Stimulated activated naive CD8-positive, alpha-beta T cell treated with anti-CD3 and anti-CD28 coated beads, Interleukin-15, Interleukin-2, amounts not matched to agents 100 U/mL and 50 U/mL, for 24 hours (primary cell): ENCODE measurements around the gene PPP1R13B.

Experiments used
- ATAC-seq: fragments of 150-1000 bp; cut with Tn5 transposase; one replicate; pipeline ENCODE4 v1.10.0; 2021
- DNase-seq: peaks from one replicate; pipeline ENCODE4 v3.0.0; 2021

The PPP1R13B gene

DNA sequence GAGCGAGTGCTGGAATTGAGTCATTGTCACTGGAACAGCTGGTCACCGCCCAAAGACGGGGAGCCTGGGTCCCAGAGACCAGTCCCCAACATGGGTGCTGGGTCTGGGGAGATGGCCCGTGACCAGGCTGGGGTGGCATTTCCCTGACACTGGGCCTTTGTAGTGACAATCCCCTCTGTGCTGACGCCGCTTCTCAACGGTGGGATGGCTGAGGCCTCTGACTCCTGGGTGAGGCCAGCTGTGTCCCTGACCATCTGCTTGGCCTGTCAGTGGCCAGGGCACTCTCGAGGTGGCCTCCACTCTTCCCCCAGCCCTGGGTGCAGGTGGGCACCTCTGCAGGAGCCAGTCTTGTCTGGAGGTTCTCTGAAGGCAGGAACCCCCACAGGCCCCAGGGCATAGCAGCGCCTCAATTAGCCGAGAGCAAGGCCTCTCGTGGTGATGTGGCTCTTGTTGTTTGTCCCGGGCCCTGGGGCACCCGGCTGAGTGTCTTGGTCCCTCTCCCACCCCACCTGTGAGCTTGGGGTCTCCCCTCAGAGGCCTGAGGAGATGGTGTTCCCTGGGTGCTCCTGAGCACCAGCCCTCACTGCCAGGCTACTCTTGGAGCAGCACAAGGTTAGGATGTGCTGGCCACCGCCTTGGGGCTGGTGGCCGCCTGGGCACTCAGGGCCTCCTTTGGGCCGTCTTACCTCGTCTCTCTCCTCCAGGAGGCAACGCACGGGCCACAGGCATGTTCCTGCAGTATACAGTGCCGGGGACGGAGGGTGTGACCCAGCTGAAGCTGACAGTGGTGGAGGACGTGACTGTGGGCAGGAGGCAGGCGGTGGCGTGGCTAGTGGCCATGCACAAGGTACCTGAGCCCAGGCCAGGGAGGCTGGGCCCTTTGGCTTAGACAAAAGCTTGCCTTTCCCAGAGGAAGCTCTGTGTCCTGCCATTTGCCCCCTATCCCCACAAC lies 115.2 kb downstream of the PPP1R13B start:
- ATAC-seq, result no peak
- DNase-seq, result no peak

DNA sequence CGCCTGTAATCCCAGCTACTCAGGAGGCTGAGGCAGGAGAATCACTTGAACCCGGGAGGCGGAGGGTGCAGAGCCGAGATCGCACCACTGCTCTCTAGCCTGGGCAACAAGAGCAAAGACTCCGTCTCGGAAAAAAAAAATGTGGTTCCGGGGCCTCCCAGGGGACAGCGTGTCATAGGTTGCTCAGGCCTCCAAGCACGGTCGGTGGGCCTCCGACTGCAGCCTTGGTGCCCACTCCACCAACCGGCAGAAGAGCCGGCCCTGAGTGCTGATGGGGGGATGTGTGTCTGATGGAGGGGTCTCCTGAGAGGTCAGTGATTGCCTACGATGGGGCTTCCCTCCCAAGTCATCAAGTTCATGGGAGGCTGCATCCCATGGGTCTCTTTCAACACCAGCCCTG lies 115.9 kb downstream of the PPP1R13B start:
- DNase-seq (no peak), ATAC-seq (no peak)

DNA sequence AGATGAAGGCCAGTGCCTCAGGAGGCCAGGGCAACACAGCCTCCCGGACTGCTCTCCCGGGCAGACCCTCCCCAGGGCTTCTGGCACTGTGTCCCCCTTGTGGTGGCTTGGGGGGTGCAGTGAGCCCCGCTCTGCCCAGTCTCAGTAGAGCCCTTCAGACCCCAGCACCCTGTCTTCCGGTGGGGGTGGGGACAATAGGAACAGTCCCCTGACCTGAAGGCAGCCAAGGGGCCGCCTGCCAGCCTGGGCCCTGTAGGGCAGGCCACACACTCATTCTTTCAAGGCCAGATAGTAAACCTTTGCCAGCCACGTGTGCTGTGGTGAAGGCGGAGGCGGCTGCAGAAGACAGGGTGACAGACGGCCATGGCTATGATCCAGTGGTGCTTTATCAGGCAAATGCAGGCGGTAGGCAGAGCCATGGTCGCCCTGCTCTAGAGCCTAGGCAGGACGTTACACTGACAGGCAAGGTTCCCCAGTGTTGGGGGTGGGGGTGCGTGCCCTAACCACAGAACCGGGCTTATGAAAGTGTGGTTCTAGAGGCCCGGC lies 116.8 kb downstream of the PPP1R13B start:
- ATAC-seq (no peak), DNase-seq (no peak)

DNA sequence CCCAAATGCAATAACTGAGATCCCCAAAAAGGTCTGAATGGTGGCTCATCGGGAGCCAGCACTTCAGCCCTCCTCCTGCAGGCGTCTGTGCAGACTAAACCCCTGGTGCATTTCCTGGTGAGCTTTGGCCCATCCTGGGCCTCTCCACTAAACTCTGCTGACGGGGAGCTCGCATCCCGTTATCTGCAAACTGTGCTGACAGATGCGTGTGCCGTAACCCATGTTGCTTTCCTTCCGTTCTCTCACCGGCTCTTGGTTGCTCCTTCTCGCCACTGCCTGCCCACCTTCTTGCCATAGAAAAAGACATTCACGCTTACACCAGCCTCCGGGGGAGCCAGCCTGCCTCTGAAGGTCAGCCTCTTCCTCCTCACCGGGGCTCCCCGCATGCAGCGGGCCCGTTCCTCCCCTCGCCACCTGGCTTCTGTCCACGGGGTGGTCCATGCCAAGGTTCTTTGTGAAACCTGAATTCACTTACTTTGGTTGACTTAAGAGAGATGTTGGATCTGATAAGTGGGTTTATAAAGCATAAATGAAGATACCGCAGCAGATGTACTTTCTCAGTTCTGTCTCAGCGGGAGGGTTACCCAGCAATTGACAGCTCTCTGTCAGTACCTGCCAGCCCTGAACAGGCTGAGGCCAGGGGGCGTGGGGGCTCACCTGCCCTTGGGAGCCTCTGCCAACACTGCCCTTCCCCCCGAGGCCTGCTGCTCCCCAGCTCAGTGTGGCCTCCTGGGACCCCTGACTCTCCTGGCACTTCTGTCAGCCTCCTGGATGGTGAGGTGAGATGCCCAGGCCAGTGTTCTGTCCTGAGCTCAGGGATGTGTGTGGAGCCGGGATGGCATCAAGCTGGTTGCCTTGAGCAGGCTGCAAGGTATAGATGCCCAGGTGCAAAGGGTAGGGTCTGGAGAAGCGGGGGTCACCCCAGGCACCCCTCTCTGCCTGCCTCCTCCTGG lies 117.6 kb downstream of the PPP1R13B start:
- no peak for ATAC-seq
- DNase-seq, result no peak

DNA sequence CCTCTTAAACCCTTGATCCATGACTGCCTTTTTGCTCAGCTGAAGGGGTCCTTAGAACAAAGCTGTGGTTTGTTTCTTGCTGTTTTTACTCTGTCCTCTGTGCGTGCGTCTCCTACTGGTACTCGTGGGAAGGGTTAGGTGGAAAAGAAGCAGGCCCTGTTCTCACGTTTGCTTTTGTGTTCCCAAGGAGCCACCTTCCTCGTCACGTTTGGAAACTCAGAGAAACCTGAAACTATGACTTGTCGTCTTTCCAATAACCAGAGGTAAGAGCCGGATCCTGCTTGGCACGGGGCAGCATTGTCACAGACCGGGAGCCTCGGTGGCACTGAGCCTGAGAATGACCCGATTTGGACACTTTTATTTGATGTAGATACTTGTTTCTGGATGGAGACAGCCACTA lies 118.7 kb downstream of the PPP1R13B start:
- no peak for ATAC-seq
- no peak for DNase-seq

DNA sequence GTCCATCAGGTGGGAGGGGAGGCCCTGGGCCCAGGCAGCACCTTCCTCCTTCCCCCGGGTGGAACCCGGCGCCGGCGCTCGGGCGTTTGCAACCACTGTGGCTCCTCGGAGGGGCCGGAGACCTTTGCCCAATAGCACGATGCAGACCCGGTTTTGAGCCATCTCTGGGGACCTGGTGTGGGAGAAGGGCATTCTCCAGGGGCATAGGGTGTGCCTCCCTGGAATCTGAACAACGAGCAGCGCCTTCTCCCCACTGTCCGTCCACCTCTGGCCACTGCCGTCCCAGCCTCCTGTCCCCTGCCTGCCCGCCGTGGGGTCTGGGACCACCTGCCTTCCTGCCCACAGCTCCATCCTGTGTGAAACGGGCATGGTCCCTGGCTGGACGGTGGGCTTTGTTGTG lies 119.2 kb downstream of the PPP1R13B start:
- DNase-seq (no peak), ATAC-seq (no peak)

DNA sequence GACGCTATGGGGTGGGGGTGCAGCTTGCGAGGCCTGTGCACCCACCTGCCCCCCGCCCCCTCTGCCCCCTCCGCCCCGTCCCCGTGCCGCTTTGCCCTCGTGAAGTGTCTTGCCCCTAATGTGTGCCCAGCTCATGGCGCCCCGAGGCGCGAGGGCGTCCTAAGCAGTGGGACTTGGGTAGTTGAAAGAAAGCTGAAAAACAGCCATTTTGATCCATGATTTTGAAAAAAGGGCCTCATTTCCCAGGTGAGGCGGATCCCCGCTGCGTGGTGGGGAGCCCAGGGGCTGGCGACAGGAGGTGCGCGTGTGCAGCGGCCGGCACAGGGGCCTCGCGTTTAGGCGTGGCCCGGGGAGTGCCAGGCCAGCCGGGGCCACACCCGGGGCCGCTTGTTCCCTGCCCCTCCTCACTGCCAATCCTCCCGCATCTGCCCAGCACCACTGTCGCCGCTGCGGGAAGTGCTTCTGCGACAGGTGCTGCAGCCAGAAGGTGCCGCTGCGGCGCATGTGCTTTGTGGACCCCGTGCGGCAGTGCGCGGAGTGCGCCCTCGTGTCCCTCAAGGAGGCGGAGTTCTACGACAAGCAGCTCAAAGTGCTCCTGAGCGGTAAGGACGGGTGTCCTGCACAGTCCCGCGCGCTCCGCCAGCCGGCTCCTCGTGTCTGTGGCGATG lies 119.9 kb downstream of the PPP1R13B start:
- DNase-seq (no peak), ATAC-seq (no peak)

DNA sequence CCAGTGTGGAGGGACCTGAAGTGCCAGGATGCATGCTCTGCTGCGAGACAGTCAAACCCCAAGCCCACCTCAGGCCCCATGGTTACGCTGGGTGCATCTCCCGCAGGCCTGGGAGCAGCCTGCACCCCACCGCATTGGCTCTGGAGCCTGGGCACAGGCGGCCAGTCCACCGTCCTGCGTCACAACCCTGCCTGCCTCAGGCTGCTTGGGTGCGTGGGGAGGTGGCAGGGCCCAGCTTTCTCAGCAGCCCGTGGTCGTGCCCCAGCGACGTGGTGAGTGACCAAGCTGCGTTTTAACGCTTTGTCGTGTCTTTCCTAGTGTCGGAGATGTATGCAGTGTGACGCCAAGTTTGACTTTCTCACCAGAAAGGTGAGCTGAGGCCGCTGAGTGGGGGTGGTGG lies 120.9 kb downstream of the PPP1R13B start:
- DNase-seq (no peak), ATAC-seq (no peak)

DNA sequence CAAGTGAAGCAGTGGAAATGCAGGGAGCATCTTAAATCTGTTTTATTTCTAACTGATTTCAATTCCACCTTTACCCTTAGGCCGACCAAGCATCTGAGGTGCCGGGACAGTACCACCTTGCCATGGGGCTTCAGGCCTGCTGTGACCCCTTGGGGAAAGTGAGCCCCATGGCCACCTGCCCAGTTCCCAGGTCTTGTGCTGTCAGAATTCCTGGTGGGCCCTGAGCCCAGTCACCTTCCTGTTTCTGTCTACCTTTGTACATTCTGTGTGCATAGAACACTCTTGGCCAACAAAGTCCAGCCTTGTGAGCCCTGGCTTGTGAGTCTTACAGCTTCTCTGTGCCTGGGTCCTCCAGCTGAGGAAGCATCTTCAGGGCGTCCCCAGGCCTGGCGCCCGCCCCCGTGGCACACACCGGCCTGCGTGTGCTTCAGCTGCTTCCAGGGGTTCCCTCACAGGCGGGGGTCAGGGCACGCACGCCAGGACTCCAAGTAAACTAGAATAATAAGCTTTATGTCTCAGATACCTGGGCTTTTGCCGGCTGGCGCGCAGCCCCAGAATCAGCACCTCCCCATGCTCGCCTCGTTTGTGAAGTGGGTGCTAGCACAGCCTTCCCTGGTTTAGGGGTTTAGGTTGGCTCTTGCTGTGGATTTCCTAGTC lies 121.5 kb downstream of the PPP1R13B start:
- ATAC-seq, result no peak
- DNase-seq, result no peak

DNA sequence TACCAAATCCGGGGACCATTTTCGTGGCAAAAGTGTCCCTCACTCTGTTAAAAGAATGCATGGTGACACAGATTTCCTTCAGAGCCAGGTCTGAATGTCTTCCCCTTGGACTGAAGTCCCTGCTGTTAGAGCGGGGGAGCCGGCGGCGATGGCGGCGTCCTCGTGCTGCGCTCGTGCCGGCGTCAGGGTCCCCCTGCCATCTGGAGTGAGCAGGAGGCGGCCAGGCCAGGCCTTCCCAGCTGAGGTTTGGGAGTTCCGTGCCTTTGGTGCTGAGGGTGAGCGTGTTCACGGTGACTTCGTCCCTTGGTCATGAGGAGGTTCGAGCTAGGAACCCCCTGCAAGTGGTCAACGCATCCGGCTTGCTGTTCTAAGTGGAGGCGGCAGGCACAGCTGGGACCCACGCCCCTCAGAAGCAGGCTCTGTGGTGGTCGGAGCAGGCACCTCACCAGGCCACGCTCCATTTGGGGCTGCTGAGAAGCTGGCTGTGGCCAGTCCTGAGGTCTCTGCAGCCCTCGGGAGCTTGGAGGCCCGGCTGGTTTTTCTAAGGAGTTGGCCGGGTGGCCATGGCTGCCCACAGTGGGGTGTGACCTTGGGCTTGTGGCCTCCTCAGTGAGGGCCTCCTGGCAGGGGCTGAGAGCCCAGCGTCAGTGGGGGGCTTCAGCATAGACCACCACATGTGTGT lies 122.2 kb downstream of the PPP1R13B start:
- DNase-seq, result no peak
- ATAC-seq, result no peak

DNA sequence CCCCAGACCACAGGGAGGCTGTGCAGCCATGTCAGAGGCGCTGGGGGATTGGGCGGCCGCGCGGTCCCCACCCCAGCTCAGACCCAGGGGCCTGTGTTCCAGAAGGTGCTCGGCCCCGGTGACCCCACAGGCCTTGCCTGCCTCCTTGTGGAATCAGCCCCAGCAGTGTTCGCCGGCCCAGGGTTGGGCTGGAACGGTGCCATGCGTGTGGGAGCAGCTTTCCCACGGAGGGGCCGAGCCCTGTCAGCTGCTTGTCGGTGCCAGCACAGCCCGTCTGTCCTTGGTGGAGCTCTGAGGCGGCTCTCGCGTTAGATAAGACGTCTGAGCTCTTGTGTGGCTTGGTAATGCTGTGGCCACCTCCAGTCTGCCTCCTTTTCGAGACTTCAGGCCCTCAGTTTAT lies 123.3 kb downstream of the PPP1R13B start:
- DNase-seq (no peak), ATAC-seq (no peak)

DNA sequence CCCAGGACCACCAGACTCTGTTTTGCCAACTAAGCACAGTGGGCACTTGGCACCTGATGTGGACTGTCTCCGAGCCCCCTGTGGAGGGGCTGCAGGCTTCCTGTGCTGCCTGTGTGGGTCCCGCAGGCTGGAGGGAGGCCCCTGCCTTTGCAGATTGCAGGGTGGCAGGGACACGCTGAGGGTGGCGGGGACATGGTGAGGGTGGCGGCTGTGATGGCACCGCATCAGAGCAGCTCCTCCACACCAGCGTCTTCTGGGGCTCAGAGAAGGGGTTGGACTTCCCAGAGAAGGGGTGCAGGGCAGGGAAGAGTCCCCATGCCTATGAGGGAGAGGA lies 123.7 kb downstream of the PPP1R13B start:
- ATAC-seq (no peak), DNase-seq (no peak)

DNA sequence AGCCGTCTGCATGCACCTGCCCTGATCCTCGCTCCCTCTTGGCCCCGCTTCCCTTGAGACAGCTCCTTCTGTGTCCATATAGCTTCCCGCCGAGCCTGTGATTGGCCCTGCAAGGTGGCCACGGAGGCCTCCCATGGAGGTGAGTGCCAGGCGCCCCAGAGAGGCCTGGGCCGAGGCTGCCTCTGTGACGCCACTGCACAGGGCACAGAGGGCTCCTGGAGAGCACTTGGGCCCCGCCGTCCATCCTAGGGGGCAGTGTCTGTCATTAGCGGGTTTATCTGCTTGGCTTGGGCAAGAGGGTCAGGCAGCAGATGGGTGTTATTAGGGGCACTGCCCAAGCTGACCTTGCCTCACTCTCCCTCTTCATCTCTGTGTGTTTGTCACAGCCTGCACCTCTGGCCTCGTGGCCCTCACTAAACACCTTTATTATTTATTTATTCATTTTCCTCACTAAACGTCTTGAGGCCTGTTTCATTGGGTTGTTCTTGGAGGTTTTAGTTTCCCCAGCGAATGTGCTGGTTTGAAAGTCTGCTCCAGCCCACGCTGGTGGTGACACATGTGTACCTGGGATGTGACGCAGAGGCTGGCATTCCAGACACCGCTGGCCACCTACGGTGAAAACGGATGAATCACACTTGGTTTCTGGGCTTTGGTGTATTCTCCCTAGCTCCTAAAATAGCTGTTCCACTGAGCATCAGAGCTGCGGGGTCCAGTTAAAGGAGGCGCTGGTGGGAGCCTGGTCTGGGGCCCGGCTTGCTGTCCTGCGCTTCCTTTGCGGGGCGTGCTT lies 125.8 kb downstream of the PPP1R13B start:
- DNase-seq (peak; percentile 25), ATAC-seq (peak; percentile 40)

DNA sequence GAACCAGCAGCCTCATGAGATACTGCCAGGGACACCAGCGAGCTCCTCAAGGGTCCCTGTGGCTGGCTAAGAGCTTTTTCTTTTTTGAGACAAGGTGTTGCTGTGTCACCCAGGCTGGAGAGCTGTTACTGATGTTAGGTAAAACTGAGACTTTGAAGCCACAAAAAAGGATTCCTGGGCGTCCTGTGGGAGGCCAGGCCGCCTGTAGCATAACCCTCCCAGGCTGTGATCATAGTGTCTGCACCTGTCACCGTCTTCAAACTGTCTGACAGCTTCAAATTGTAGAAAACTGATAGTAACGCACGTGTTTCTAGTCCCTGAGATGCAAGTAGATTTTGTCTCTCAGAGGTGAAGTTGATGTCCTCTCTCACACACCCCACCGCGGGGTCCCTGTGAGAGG lies 127.6 kb downstream of the PPP1R13B start:
- ATAC-seq (no peak), DNase-seq (no peak)

DNA sequence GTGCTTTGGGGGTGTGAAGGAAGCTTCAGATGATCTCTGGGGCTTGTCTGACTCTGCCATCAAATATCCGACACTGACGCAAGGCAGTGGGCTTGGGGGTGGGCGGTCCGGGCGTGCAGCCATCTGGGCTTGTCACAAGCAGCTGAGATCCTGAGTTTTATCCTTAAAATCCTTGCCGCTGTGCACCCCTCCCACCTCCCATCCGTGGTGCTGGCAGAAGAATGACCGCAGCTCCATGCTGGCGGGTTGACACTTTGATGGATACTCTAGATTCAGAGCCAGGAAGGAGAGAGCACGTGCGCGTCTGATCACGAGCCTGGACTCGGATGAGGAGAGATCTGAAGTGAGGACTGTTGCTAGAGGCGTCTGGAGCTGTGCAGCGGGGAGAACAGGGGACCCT lies 128.8 kb downstream of the PPP1R13B start:
- no peak for ATAC-seq
- no peak for DNase-seq

DNA sequence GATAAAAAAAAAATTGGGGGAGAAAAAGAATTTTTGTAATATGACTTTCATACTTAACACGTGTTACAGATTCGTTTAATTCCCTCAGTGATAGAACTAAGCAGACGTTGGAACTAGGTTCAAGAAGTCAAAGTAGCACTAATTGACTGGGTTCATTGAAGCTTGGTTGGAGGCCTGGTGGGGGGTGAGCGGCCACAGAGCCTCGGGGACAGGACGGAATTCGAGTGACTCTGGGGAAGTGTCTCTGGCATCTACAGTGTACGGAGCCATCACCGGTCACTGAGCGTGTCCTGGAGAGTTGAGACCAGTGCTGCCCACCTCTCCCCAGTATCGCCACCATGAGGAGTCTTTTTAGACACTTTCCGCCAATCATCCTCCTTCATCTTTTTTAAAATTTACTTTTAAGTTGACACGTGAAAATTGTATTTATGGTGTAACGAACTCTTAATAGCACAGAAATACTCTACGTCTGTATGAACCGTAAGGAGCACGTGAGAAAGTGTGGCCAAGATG lies 130.4 kb downstream of the PPP1R13B start:
- ATAC-seq (no peak), DNase-seq (no peak)

DNA sequence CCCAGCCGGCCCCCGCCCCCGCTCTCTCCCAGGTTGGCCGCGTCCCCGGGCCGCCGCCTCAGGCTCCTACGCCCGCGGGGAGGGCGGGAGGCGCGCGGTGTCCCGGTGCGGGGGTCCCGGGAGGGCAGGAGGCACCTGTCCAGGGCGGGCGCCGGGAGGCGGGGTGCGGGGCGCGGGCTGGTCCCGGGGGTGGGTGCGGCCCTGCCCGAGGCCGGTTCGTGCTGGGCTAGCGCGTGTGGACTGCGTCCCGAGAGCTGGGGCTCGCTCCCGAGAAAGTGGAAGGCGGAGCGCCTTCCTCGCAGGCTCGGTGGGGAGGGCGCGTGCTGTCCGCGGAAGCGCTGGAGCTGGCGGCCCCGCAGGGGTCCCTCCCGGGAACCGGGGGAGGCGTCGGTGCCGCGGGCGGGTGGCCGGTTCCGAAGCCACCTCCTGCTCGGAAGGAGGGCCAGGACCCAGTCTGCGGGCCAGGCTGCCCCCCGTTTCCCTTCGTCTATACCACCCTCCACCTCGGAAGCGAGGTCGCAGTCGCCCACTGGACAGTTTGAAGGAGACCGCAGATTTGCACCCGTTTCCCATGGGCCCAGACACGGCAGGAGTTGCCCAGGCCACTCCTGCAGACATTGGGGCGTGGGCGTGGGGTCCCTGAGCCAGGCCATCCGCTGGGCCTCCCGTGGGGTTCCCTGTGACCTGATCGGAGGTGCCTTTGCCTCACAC lies 131.1 kb downstream of the PPP1R13B start:
- peak; percentile 24 for DNase-seq
- no peak for ATAC-seq

DNA sequence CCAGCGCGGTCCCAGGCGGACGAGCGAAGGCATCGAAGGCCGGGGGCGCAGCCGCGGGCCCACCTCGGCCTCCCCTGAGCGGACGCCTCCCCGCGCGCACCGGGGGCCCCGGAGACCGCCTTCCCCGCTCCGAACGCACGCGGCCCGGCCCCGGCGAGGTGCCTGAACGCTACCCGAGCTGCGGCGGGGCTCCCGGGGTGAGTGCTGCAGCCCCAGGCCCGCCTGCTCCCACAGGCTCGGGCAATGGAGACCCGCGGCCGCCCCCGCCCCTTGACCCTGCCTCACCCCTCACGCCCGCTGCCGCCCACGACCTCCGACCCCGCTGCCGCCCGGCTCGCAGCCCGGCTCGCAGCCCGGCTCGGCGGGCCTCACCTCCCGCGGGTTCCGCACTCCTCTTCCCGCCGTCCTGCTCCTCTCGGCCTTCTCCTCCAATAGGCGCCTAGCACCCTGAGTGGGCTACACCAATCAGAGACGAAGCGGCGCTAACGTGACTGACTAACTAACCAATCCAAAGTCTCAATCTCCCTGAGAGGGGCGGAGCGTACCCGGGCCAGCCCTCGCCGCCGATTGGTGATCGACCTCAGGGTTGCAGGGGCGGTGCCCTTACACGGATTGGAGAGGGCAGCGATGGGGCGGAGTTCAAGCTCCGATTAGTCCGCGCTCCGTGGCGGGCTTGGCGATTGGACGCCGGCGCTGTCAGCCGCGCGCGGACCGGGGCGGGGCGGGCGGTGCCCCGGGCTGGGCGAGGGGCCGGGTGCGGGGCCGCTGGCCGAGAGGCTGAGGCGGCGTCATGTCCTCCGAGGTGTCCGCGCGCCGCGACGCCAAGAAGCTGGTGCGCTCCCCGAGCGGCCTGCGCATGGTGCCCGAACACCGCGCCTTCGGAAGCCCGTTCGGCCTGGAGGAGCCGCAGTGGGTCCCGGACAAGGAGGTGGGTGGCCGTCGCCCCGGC lies 132.0 kb downstream of the PPP1R13B start, which contains the start of the genes XRCC3 and ZFYVE21:
Gene XRCC3 (minus strand): TSS at position 400 of the 949 bp plus-strand sequence. CDS start 4,364 bp downstream, outside the sequence.
Gene ZFYVE21 (plus strand): TSS at position 759 of the 949 bp plus-strand sequence. CDS start 32 bp downstream, at position 791.
- peak; percentile 99 for DNase-seq
- peak; percentile 97 for ATAC-seq
